ENCODE results near the gene LRRC10B. TPM values are rescaled to one million over a fixed set of nuclear protein-coding genes. Genes with fewer than 3 reads are reported as not detected.

The LRRC10B gene
- total RNA-seq, 4 donors from 2014 or later: 0.22 to 3.0 (median 0.66) TPM

DNA sequence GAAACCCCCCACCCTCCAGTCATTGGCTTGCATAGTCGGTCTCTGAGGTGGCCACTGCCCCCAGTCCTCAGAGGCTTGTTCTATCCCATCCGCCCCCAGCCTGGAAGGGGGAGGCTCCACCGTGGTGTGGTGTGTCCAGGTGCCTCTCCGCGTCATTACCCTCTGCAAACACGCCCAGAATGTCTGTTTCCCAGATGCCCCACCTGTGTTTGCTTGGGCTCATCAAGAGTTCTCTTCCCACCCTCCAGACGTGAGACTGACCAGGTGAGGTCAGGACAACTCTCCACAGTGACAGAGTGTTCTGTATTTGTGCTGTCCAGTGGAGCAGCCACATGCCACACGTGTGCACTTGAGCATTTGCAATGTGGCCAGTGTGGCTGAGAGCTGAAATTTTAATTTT is 24.9 kb downstream of the LRRC10B start:
- H3K9me3 ChIP-seq: no peaks in the 10 kb centered on the region
- intact Hi-C loops (cut with DNase I): no loop called here
- WGBS, 2 donors: 41 to 50% methylated on average over 8 of the region's 8 CpGs
- H3K27ac ChIP-seq: peak overlapping the region; percentile 79 to 94 (median 88)
- DNase-seq: peak; percentile 86 to 92
- peak in 1 of 2 donors; percentile 52 for TF ChIP-seq POLR2A (IDR thresholded peaks at IDR 0.05)
- TF ChIP-seq CTCF (IDR thresholded peaks at IDR 0.05): no peak
- H3K4me1 ChIP-seq: peaks cover 78 to 98% of the 10 kb centered on the region in 2 donors
- H3K4me3 ChIP-seq (replicated peaks in 1 of 3): no peak overlapping the region
- H3K36me3 ChIP-seq: no peaks in the 10 kb centered on the region
- no peaks in the 10 kb centered on the region for H3K27me3 ChIP-seq

GRCh38 chr11:61534025-61534932 is 25.7 kb downstream of the LRRC10B start:
- H3K36me3 ChIP-seq: no peaks in the 10 kb centered on the region
- TF ChIP-seq POLR2A (IDR thresholded peaks at IDR 0.05) (no peak), CTCF (IDR thresholded peaks at IDR 0.05) (no peak)
- H3K4me3 ChIP-seq (replicated peaks in 1 of 3): no peak overlapping the region
- 87 to 91% methylated on average over 36 of the region's 36 CpGs for WGBS, 2 donors
- H3K27ac ChIP-seq: peak overlapping the region; percentile 79 to 94 (median 88)
- no peaks in the 10 kb centered on the region for H3K9me3 ChIP-seq
- H3K4me1 ChIP-seq: peaks cover 80 to 98% of the 10 kb centered on the region in 2 donors
- no peaks in the 10 kb centered on the region for H3K27me3 ChIP-seq
- intact Hi-C loops (cut with DNase I): no loop called here
- no peak for DNase-seq

DNA sequence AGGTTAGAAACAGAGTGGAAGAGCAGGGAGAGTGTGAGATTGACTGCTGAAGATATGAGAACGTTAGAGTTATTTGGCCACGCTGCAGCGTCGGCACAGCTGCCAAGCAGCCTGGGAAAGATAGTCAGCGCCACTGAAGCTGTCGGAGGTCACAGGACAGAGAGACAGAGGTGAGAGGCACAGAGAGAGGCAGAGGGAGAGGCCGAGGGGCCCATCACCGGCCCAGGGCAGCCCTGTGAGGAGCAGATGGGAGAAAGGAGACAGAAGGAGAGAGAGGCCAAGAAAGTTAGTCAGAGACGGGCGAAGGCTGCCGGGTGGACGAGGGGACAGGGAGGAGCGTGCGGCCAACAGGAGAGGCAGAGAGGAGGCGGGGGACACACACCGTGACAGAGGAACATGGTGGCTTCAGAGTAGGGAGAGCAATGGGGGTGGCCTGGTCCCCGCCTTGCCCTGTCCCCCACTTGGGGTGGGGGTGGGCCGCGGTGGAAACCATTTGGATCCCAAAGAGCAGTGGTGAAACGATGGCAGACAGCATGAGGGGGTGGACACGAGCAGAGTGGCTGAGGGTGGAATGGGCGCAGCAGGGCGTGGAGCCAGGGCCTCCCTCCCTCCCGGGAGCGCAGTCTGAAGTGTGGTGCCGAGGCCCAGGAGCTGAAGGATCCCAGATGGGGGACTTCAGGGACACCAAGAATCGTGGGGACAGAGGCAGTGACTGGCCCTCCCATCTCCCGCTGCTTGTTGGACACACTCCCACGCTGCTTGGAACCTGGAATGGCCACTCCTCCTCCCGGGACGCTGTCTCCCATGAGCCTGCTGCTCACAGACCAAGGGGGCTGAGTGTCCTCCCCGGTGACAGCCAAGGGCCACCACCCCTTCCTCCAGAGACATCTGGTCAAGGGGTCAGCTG is 26.6 kb downstream of the LRRC10B start:
- WGBS, 2 donors: 76 to 78% methylated on average over 25 to 32 of the region's 32 CpGs
- Histone ChIP-seq H3K9me3 (no peaks in the 10 kb centered on the region), H3K4me3 (replicated peaks in 1 of 3) (no peak overlapping the region), H3K27ac (peak overlapping the region in 2 of 3 donors; percentile 88 to 94), H3K27me3 (no peaks in the 10 kb centered on the region), H3K4me1 (peaks cover 75 to 97% of the 10 kb centered on the region in 2 donors), H3K36me3 (no peaks in the 10 kb centered on the region)
- intact Hi-C loops (cut with DNase I): no loop called here
- no peak for TF ChIP-seq CTCF (IDR thresholded peaks at IDR 0.05)
- TF ChIP-seq POLR2A (IDR thresholded peaks at IDR 0.05): no peak
- DNase-seq: peak; percentile 38 to 49

DNA sequence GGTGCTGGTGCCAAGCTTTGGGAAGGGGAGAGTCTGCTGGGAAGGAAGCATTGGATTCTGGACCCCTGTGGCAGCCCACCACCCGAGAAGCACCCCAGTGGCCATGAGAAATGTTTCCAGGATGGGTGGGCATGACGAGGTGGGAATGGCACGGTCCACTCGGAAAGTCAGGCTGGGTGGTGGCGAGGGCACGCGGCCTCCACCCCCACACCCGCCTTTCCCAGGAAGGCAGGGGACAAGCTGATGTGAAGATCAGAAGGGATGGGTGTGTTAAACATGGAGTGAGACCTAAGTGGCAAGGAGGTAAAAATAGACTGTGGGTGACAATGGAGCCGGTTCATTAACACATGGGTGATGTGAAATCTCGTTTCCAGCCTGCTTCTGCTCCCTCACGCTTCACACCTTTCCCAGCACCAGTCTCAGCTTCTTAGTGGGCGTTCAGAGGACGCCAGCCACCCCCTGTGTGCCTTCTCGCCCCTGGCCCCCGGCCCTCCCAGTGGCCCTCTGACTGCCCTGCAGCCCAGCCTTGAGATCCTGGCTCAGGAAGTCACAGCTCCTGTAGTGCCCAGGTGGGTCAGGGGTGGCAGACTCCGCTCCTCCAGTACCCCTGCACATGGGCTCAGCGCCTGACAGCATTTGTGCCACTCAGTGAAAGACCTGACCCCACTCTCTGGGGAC is 27.6 kb downstream of the LRRC10B start:
- TF ChIP-seq POLR2A (IDR thresholded peaks at IDR 0.05) (no peak), CTCF (IDR thresholded peaks at IDR 0.05) (no peak)
- H3K27me3 ChIP-seq: no peaks in the 10 kb centered on the region
- no peak for DNase-seq
- H3K36me3 ChIP-seq: no peaks in the 10 kb centered on the region
- H3K9me3 ChIP-seq: no peaks in the 10 kb centered on the region
- WGBS, 2 donors: 86 to 90% methylated on average over 16 of the region's 17 CpGs
- intact Hi-C loops (cut with DNase I): no loop called here
- peak overlapping the region in 2 of 3 donors; percentile 88 to 94 for H3K27ac ChIP-seq
- H3K4me3 ChIP-seq (replicated peaks in 1 of 3): no peak overlapping the region
- peaks cover 65 to 87% of the 10 kb centered on the region in 2 donors for H3K4me1 ChIP-seq

All from thyroid gland (tissue), 4 donors.